Heart right ventricle (tissue), 16 donors: ENCODE results near the gene HPGDS. TPM values are rescaled to one million over a fixed set of nuclear protein-coding genes. Genes with fewer than 3 reads are reported as not detected.

Experiments used
- ATAC-seq, 8 donors: fragments of 200-7000 bp; cut with Tn5 transposase; one replicate each; pipeline ENCODE4 v1.9.1; 2020; ENCODE audit warnings: mild to moderate bottlenecking in 8 of 8, moderate library complexity in 8 of 8, moderate number of reproducible peaks in 1 of 8
- DNase-seq, 2 donors: peaks; one replicate each; pipeline ENCODE4 v3.0.0-alpha.2; 2020
- H3K27ac ChIP-seq, 10 donors: fragments of 200-600 bp; sonication (generic) in 2 of 10; one replicate each; pipeline versions ENCODE4 v1.5.0 to v1.8.0; 2020 to 2022; ENCODE audit warnings: mild to moderate bottlenecking in 3 of 10
- H3K27me3 ChIP-seq, 7 donors: fragments of 200-600 bp; one replicate each; pipeline ENCODE4 v1.8.0; 2021 to 2022; ENCODE audit warnings: mild to moderate bottlenecking in 2 of 7
- H3K36me3 ChIP-seq, 9 donors: fragments of 200-600 bp; sonication (generic) in 1 of 9; one replicate each; pipeline versions ENCODE4 v1.5.0 to v1.8.0; 2020 to 2022; ENCODE audit warnings: mild to moderate bottlenecking in 2 of 9
- H3K4me1 ChIP-seq, 9 donors: fragments of 200-600 bp; sonication (generic) in 1 of 9; one replicate each; pipeline versions ENCODE4 v1.5.0 to v1.8.0; 2020 to 2022; ENCODE audit warnings: mild to moderate bottlenecking in 4 of 9
- H3K4me3 ChIP-seq, 10 donors: fragments of 200-600 bp; sonication (generic) in 2 of 10; one replicate each; pipeline versions ENCODE4 v1.5.0 to v1.8.0; 2020 to 2022; ENCODE audit warnings: mild to moderate bottlenecking in 7 of 10, moderate library complexity in 2 of 10
- H3K9me3 ChIP-seq, 11 donors: fragments of 200-600 bp in 10 of 11; sonication (generic) in 2 of 11; one replicate each; pipeline versions ENCODE4 v1.5.0 to v1.8.0; 2013 to 2022; ENCODE audit warnings: mild to moderate bottlenecking in 2 of 11, control low read depth in 1 of 11, moderate library complexity in 1 of 11
- CTCF ChIP-seq, 9 donors: fragments of 200-600 bp; sonication (generic) in 2 of 9; IDR thresholded peaks; one replicate each; pipeline versions ENCODE4 v1.5.0 to v1.8.0; 2021 to 2022; ENCODE audit warnings: antibody characterized with exemption in 9 of 9, mild to moderate bottlenecking in 5 of 9, moderate library complexity in 1 of 9
- WGBS, 2 donors: extraction: QIAGEN DNeasy Blood & Tissue Kit; methylation state at CpG; one replicate each; pipeline ENCODE4 v1.1.7; 2013; ENCODE audit warnings: inconsistent platforms in 1 of 2; 5-methylcytosine and 5-hydroxymethylcytosine counted together
- intact Hi-C, 10 donors: fragments of 100-400 bp; cut with DNase I; formaldehyde crosslinking; loops; one replicate each; pipeline versions ENCODE4 v1.11.1 to v1.14.2; 2022
- polyA plus RNA-seq, 2 donors: library from polyadenylated mRNA; stranded (reverse); fragments of 200-250 nt; gene quantifications; one replicate each; pipeline ENCODE4 v1.2.3, GENCODE V29; 2013
- total RNA-seq, 10 donors: library from RNA; stranded (reverse); fragmentation: NEBNext Ultra II Directional in 3 of 10; extraction: Animal tissue kit (Norgen Biotek cat#: 25700) in 3 of 10; gene quantifications; one replicate each; pipeline versions ENCODE4 v1.2.1 to v1.2.4, GENCODE V29; 2021 to 2023
- donor health status: Arrhythmogenic right ventricular cardiomyopathy.
- donor health status: ischemic (EF 13 %, LVEDD 7.1; RV severe dilation, severe dysfunction).
- donor health status: healthy with polysubstance abuse.
- donor health status: DM: no; HTN: yes; CAD: no.
- donor health status: DM: no; HTN: no; CAD: no.
- donor health status: ischemic (EF 25% LVEDD 6.9; RV normal size, moderate dysfunction).
- donor health status: ischemic (EF 25% LVEDD 5.7; RV mildly dilated, moderate dysfunction).
- donor health status: healthy.
- donor health status: DM: yes; HTN: yes; CAD: no.
- donor health status: Ischemic cardiomyopathy.
- donor health status: ischemic (EF 35%, LVEDD 5.7; RV mildly dilated, moderate dysfunction).
- donor health status: nonischemic (EF 11% LVEDD 7.7; RV severe dilation, severe dysfunction).
- donor health status: DM: yes; HTN: yes; CAD: no.
- donor health status: PGD.
- donor health status: ischemic (EF 29% LVEDD 5.4; RV normal size, mild dysfunction).
- donor health status: nonischemic (EF 23%, LVEDD 6.1; RV moderate dilation, normal function).

The HPGDS gene
- total and polyA plus RNA-seq, 12 donors = 0.13 to 3.0 (median 1.0) TPM

DNA sequence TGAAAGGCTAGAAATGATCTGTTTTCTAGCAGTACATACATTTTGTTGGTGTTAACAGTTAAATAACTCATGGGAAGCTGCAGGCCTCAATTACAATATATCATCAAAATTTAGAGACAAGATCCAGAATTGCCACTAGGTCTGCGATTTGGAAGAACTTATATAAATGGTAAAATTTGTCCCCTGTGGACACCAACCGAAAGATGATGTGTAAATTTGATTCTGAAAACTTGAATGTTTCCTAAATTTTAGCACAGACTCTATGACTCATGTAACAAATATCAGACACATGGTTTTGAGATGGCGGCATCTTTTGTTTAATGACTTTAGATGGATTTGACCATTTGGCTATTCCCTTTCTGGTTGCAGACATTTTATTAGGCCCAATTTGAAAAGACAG, 6.0 kb upstream of the HPGDS start:
- Histone ChIP-seq H3K27ac (no peak overlapping the region), H3K36me3 (no peaks in the 10 kb centered on the region), H3K27me3 (no peaks in the 10 kb centered on the region), H3K4me1 (peaks cover 0 to 20% (median 0%) of the 10 kb centered on the region in 9 donors), H3K9me3 (no peaks in the 10 kb centered on the region), H3K4me3 (no peak overlapping the region)
- no peak for TF ChIP-seq CTCF (IDR thresholded peaks at IDR 0.05)
- DNase-seq (no peak), ATAC-seq (no peak)
- 86 to 93% methylated on average over 3 of the region's 3 CpGs for WGBS, 2 donors
- intact Hi-C loops = no loop called here

DNA sequence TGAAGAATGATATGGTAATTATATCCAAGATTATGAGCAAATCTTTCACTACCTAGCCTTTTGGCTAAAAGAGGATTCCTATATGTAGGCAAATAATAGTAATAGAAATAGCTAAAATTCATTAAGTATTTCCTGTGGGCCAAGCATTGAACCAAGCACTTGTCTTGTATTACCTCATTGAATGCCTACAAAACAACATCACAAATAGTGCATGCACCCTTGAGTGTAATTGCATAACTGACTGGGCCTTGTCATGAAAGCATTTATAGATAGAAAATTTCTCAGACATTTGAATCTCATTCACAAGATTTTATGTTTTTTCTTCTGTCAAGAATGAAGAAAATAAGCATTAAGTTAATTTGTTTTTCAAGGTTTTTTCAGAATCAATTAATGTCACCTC, 3.9 kb upstream of the HPGDS start:
- no peak overlapping the region for H3K27ac ChIP-seq
- TF ChIP-seq CTCF (IDR thresholded peaks at IDR 0.05) = no peak
- intact Hi-C loops = no loop called here
- DNase-seq = no peak
- H3K27me3 ChIP-seq = no peaks in the 10 kb centered on the region
- ATAC-seq = no peak
- peaks cover 0 to 14% (median 0%) of the 10 kb centered on the region in 9 donors for H3K4me1 ChIP-seq
- H3K9me3 ChIP-seq = no peaks in the 10 kb centered on the region
- H3K36me3 ChIP-seq = no peaks in the 10 kb centered on the region
- H3K4me3 ChIP-seq = no peak overlapping the region

- Histone ChIP-seq H3K27ac (peak overlapping the region in 1 of 10 donors; percentile 36), H3K27me3 (no peaks in the 10 kb centered on the region), H3K9me3 (no peaks in the 10 kb centered on the region), H3K4me3 (no peak overlapping the region), H3K4me1 (peaks cover 0 to 14% (median 0%) of the 10 kb centered on the region in 9 donors), H3K36me3 (no peaks in the 10 kb centered on the region)
- WGBS, 2 donors = 66 to 76% methylated on average over 2 of the region's 2 CpGs
- intact Hi-C loops = no loop called here
- TF ChIP-seq CTCF (IDR thresholded peaks at IDR 0.05) = no peak
- peak in 2 of 8 donors; percentile 28 to 51 for ATAC-seq
- DNase-seq = no peak
These were observed 3.3 kb upstream of the HPGDS start for GRCh38 chr4:94345969-94346368.

DNA sequence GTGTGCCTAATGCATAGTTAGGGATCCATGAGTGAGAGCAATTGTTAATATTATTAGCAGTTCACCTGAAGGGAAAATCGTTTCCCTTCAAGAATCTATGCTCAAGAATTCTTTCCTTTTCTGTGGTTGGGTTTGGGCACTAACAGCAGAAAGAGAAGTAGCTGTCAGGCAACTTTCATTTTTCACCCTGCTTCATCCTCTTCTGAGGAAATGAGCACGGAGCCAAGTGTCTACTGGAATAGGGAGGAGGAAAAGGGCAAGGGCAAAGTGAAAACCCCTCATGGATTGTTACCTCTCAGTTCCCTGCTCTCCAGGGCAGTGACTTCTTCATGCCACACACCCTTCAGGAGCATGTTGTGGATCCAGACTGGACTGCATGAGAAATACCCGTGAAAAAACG, 2.6 kb upstream of the HPGDS start:
- no peak for TF ChIP-seq CTCF (IDR thresholded peaks at IDR 0.05)
- Histone ChIP-seq H3K4me1 (peaks cover 0 to 14% (median 0%) of the 10 kb centered on the region in 9 donors), H3K36me3 (no peaks in the 10 kb centered on the region), H3K9me3 (no peaks in the 10 kb centered on the region), H3K27ac (peak overlapping the region in 1 of 10 donors; percentile 36), H3K4me3 (no peak overlapping the region), H3K27me3 (no peaks in the 10 kb centered on the region)
- 64 to 66% methylated on average over 4 of the region's 4 CpGs for WGBS, 2 donors
- DNase-seq (no peak), ATAC-seq (peak in 4 of 8 donors; percentile 10 to 36 (median 30))
- intact Hi-C loops = no loop called here
